NT2/D1 (cell line): ENCODE data around the gene BLCAP.

ENCODE experiments used
- SUZ12 ChIP-seq: IDR thresholded peaks from 2 replicates; pipeline ENCODE4 v1.6.1; 2011; ENCODE audit not compliant: insufficient read length, insufficient read depth; ENCODE audit errors: extremely low read depth
- YY1 ChIP-seq: IDR thresholded peaks from 2 replicates; pipeline ENCODE4 v1.6.1; 2011; ENCODE audit not compliant: insufficient read length, insufficient read depth
- ZNF274 ChIP-seq: IDR thresholded peaks from 2 replicates; pipeline ENCODE4 v1.6.1; 2011; ENCODE audit warnings: mild to moderate bottlenecking, low read depth, low read length

DNA sequence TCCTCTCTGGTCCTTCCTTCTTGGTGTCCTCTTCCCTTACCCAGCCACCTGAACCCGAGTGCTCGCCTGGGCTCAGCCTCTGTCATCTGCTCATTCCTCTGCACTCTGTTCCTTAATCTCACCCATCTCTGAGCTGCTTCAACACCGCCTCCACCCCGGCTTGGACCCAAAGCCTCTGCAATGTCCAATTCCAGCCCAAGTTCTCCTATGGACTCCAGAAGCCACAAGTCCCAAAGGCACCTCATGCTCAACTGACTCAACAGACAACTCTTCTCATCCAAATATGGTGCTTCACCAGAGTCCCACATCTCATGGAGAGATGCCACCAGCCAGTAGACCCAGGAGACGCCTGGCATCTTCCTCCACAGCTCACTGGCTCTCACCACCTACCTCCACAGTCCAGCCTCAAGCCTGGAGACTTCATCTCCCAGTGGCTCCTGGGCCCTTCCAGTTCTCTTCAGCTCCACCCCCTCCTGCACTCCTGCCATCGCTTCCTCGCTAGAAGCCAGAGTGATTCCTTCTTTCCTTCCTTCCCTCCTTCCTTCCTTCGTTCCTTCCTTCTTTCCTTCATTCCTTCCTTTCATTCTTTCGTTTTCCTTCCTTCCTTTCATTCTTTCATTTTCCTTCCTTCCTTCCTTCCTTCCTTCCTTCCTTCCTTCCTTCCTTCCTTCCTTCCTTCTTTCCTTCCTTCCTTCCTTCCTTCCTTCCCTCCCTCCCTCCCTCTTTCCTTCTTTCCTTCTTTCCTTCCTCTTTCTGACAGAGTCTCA, 47.6 kb downstream of the BLCAP start:
- TF ChIP-seq YY1 (no peak), ZNF274 (no peak), SUZ12 (no peak)
